ENCODE data around the gene TNFSF12. TPM values are rescaled to one million over a fixed set of nuclear protein-coding genes. Genes with fewer than 3 reads are reported as not detected.
A peak's percentile ranks its signal among the peaks of the same experiment; 100 is the strongest.

Gene TNFSF12
- total and polyA plus RNA-seq, 9 of the 15 experiments (the other 6 are each of a cell fraction or from before 2014, with no cell fraction given) = 0.03 to 0.95 (median 0.19) TPM; not detected in 3

GRCh38 chr17:7557775-7558543 lies 9.1 kb downstream of the TNFSF12 start:
- Histone ChIP-seq H3K9me3 (replicated peaks; ENCODE audit: control insufficient read depth, insufficient read depth, low read depth, low read length) (no peaks in the 10 kb centered on the region), H3K4me2 (ENCODE audit: insufficient read depth, low read length) (no peak overlapping the region), H3K4me3 (no peak overlapping the region), H3K27ac (ENCODE audit: extremely low read depth, low read depth, low read length) (no peak overlapping the region), H3K9ac (ENCODE audit: insufficient read depth in 1 of 2, low read depth in 2 of 2, low read length in 2 of 2) (peak overlapping the region in 1 of 2 experiments; percentile 61; a peak in 2 of 4 replicates), H3K79me2 (ENCODE audit: control insufficient read depth, insufficient read depth, low read length) (peaks cover 18% of the 10 kb centered on the region), H3K4me1 (replicated peaks in 1 of 2; ENCODE audit: control insufficient read depth in 2 of 2, insufficient read depth in 2 of 2, low read length in 2 of 2) (peaks cover 14 to 52% of the 10 kb centered on the region in 2 experiments; a peak in 4 of 5 replicates), H2AFZ (ENCODE audit: low read depth, low read length) (peak overlapping the region; percentile 53; the same call in 1 of the 2 replicates), H3K36me3 (ENCODE audit: control insufficient read depth, insufficient read depth, low read length) (peaks cover under 1% of the 10 kb centered on the region; the same call in 1 of the 3 replicates), H3K9me1 (ENCODE audit: control insufficient read depth, insufficient read depth, low read length) (no peaks in the 10 kb centered on the region), H3K27me3 (ENCODE audit: control insufficient read depth in 2 of 2, insufficient read depth in 2 of 2, low read length in 2 of 2) (no peaks in the 10 kb centered on the region), H4K20me1 (replicated peaks; ENCODE audit: control insufficient read depth, insufficient read depth, low read length) (no peaks in the 10 kb centered on the region)
- ChIA-PET POLR2A (interaction anchor here (0.6 to 1.2 kb wide), 4 partner anchors 20 to 298 kb away, joined by 3 read pairs; no protein-coding TSS in a partner anchor), CTCF (ENCODE audit: low intra/inter-chr PET ratio) (no interaction called here)
- 65% methylated on average over 10 of the region's 21 CpGs for WGBS (ENCODE audit: insufficient coverage, low coverage, missing lambda C conversion rate)
- no peak for ATAC-seq
- in situ Hi-C loops (cut with MboI) (loop anchor here (10.0 to 25.0 kb wide), 2 partner anchors 203 to 521 kb away; partner anchors contain the start of genes KCTD11, SLC16A11, SLC16A13 and TMEM95), intact Hi-C loops (cut with micrococcal nuclease) (no loop called here)
- no peak for FAIRE-seq
- no peak for DNase-seq (ENCODE audit: extremely low read depth in 1 of 4, low spot score in 3 of 4)
- no TSS peak for BruUV-seq (replicated peaks)
- TF ChIP-seq ZNF134 (CRISPR knock-in tag; conservative IDR thresholded peaks at IDR 0.05) (0 out of 2 replicates have a peak, but pooled peaks have one; percentile 28), PHF8 (IDR thresholded peaks at IDR 0.05; ENCODE audit: borderline replicate concordance, low read length) (peak; percentile 24; the same call in 1 of the 2 replicates), SETDB1 (IDR thresholded peaks at IDR 0.05; ENCODE audit: low read length) (no peak), HMGN3 (IDR thresholded peaks at IDR 0.05; ENCODE audit: borderline replicate concordance, extremely low read depth, insufficient read length, low read depth, low read length) (no peak), CREB5 (CRISPR knock-in tag; IDR thresholded peaks at IDR 0.05) (no peak), ZFX (CRISPR knock-in tag; IDR thresholded peaks at IDR 0.05) (peak; percentile 63)
